BLaER1 (cell line): ENCODE measurements around the gene CHST2.

Experiments
- H3K27ac ChIP-seq: shearing (Covaris generic); formaldehyde crosslinking; 2 replicates; pipeline ENCODE4 v1.8.1; 2022
- H3K27me3 ChIP-seq: shearing (Covaris generic); formaldehyde crosslinking; 2 replicates; pipeline ENCODE4 v1.8.1; 2022
- H3K36me3 ChIP-seq: shearing (Covaris generic); formaldehyde crosslinking; 2 replicates; pipeline ENCODE4 v1.8.1; 2022
- H3K4me1 ChIP-seq: shearing (Covaris generic); formaldehyde crosslinking; 2 replicates; pipeline ENCODE4 v1.8.1; 2022
- H3K4me2 ChIP-seq: shearing (Covaris generic); formaldehyde crosslinking; 2 replicates; pipeline ENCODE4 v1.8.1; 2022
- H3K4me3 ChIP-seq: shearing (Covaris generic); formaldehyde crosslinking; 2 replicates; pipeline ENCODE4 v1.8.1; 2022
- H3K9ac ChIP-seq: shearing (Covaris generic); formaldehyde crosslinking; 2 replicates; pipeline ENCODE4 v1.8.1; 2022
- H3K9me3 ChIP-seq: shearing (Covaris generic); formaldehyde crosslinking; 2 replicates; pipeline ENCODE4 v1.8.1; 2022
- H4K20me1 ChIP-seq: shearing (Covaris generic); formaldehyde crosslinking; 2 replicates; pipeline ENCODE4 v1.8.1; 2022
- Cebpa-rat ChIP-seq: shearing (Covaris generic); IDR thresholded peaks from 2 replicates; pipeline ENCODE4 v1.8.1; 2022

CHST2 gene

GRCh38 chr3:143119974-143120715 is 574 bp downstream of the CHST2 start:
- H3K36me3 ChIP-seq: no peaks in the 10 kb centered on the region
- no peaks in the 10 kb centered on the region for H4K20me1 ChIP-seq
- peaks cover 25% of the 10 kb centered on the region; the same call in 1 of the 2 replicates for H3K4me1 ChIP-seq
- no peak for TF ChIP-seq Cebpa-rat
- H3K27ac ChIP-seq: no peak overlapping the region
- H3K27me3 ChIP-seq: peaks cover 34% of the 10 kb centered on the region
- H3K9me3 ChIP-seq: peaks cover 17% of the 10 kb centered on the region
- H3K9ac ChIP-seq: peak overlapping the region; percentile 65
- H3K4me3 ChIP-seq: peak overlapping the region; percentile 78
- peak overlapping the region; percentile 100 for H3K4me2 ChIP-seq

GRCh38 chr3:143120716-143121240 is 1.2 kb downstream of the CHST2 start:
- Histone ChIP-seq H3K36me3 (no peaks in the 10 kb centered on the region), H3K9ac (no peak overlapping the region), H3K27me3 (peaks cover 34% of the 10 kb centered on the region), H3K4me2 (peak overlapping the region; percentile 100), H3K4me1 (peaks cover 25% of the 10 kb centered on the region; the same call in 1 of the 2 replicates), H3K9me3 (peaks cover 17% of the 10 kb centered on the region), H3K27ac (no peak overlapping the region), H3K4me3 (peak overlapping the region; percentile 78), H4K20me1 (no peaks in the 10 kb centered on the region)
- no peak for TF ChIP-seq Cebpa-rat

- Histone ChIP-seq H3K9me3 (peaks cover 17% of the 10 kb centered on the region), H3K36me3 (no peaks in the 10 kb centered on the region), H3K4me3 (0 out of 2 replicates have a peak overlapping the region, but pooled peaks have one; percentile 78), H3K27ac (no peak overlapping the region), H3K4me2 (no peak overlapping the region), H3K27me3 (peaks cover 34% of the 10 kb centered on the region), H3K9ac (no peak overlapping the region), H4K20me1 (no peaks in the 10 kb centered on the region), H3K4me1 (peaks cover 25% of the 10 kb centered on the region; the same call in 1 of the 2 replicates)
- no peak for TF ChIP-seq Cebpa-rat
These were observed 1.9 kb downstream of the CHST2 start for GRCh38 chr3:143121241-143122088.

GRCh38 chr3:143122089-143122430 is 2.5 kb downstream of the CHST2 start:
- Histone ChIP-seq H4K20me1 (no peaks in the 10 kb centered on the region), H3K27me3 (peaks cover 34% of the 10 kb centered on the region), H3K36me3 (no peaks in the 10 kb centered on the region), H3K9ac (no peak overlapping the region), H3K4me2 (no peak overlapping the region), H3K27ac (no peak overlapping the region), H3K9me3 (peaks cover 17% of the 10 kb centered on the region), H3K4me3 (no peak overlapping the region), H3K4me1 (peaks cover 25% of the 10 kb centered on the region; the same call in 1 of the 2 replicates)
- no peak for TF ChIP-seq Cebpa-rat

- Histone ChIP-seq H4K20me1 (no peaks in the 10 kb centered on the region), H3K27ac (no peak overlapping the region), H3K9ac (no peak overlapping the region), H3K4me3 (no peak overlapping the region), H3K4me1 (peaks cover 25% of the 10 kb centered on the region; the same call in 1 of the 2 replicates), H3K4me2 (no peak overlapping the region; the same call in 1 of the 2 replicates), H3K36me3 (no peaks in the 10 kb centered on the region), H3K27me3 (peaks cover 34% of the 10 kb centered on the region), H3K9me3 (peaks cover 17% of the 10 kb centered on the region)
- no peak for TF ChIP-seq Cebpa-rat
These were observed 3.2 kb downstream of the CHST2 start for GRCh38 chr3:143122608-143123352.

- no peak overlapping the region for H3K27ac ChIP-seq
- peaks cover 25% of the 10 kb centered on the region; the same call in 1 of the 2 replicates for H3K4me1 ChIP-seq
- no peak overlapping the region; the same call in 1 of the 2 replicates for H3K4me2 ChIP-seq
These were observed 3.9 kb downstream of the CHST2 start for GRCh38 chr3:143123353-143123984.

GRCh38 chr3:143124601-143125520 is 5.3 kb downstream of the CHST2 start:
- no peak overlapping the region for H3K27ac ChIP-seq
- H3K4me2 ChIP-seq: no peak overlapping the region
- peaks cover 15% of the 10 kb centered on the region for H3K27me3 ChIP-seq
- H3K4me3 ChIP-seq: no peak overlapping the region
- peaks cover 22% of the 10 kb centered on the region; the same call in 1 of the 2 replicates for H3K4me1 ChIP-seq
- no peak for TF ChIP-seq Cebpa-rat
- no peaks in the 10 kb centered on the region for H4K20me1 ChIP-seq
- H3K9me3 ChIP-seq: peaks cover 17% of the 10 kb centered on the region
- H3K36me3 ChIP-seq: no peaks in the 10 kb centered on the region
- H3K9ac ChIP-seq: no peak overlapping the region

More at GRCh38 chr3:143123353-143123984, 3.9 kb downstream of the CHST2 start:
- Histone ChIP-seq H4K20me1 (no peaks in the 10 kb centered on the region), H3K9ac (no peak overlapping the region), H3K9me3 (peaks cover 17% of the 10 kb centered on the region), H3K27me3 (peaks cover 27% of the 10 kb centered on the region), H3K4me3 (no peak overlapping the region), H3K36me3 (no peaks in the 10 kb centered on the region)
- TF ChIP-seq Cebpa-rat: no peak

GRCh38 chr3:143127801-143128200 is 8.2 kb downstream of the CHST2 start:
- H3K4me2 ChIP-seq: no peak overlapping the region
- H3K9me3 ChIP-seq: no peaks in the 10 kb centered on the region
- no peak overlapping the region for H3K27ac ChIP-seq
- 0 out of 2 replicates have a peak, but pooled peaks cover 4% of the 10 kb centered on the region for H3K27me3 ChIP-seq
- no peaks in the 10 kb centered on the region for H3K36me3 ChIP-seq
- H3K4me1 ChIP-seq: peaks cover 8% of the 10 kb centered on the region; the same call in 1 of the 2 replicates
- no peaks in the 10 kb centered on the region for H4K20me1 ChIP-seq
- no peak overlapping the region for H3K4me3 ChIP-seq
- no peak overlapping the region for H3K9ac ChIP-seq
- no peak for TF ChIP-seq Cebpa-rat
